NT2/D1 (cell line): ENCODE measurements around the gene CROCC2.

ENCODE experiments used
- YY1 ChIP-seq: IDR thresholded peaks from 2 replicates; pipeline ENCODE4 v1.6.1; 2011; ENCODE audit not compliant: insufficient read length, insufficient read depth
- ZNF274 ChIP-seq: IDR thresholded peaks from 2 replicates; pipeline ENCODE4 v1.6.1; 2011; ENCODE audit warnings: mild to moderate bottlenecking, low read depth, low read length

- TF ChIP-seq YY1 (no peak), ZNF274 (no peak)
These were observed 96.9 kb downstream of the CROCC2 start for GRCh38 chr2:241003047-241003360.
